ENCODE data around the gene KIFC1. TPM values are rescaled to one million over a fixed set of nuclear protein-coding genes. Genes with fewer than 3 reads are reported as not detected.

Gene KIFC1
- total RNA-seq, 1 donor from 2014 or later, result 27.5 TPM

DNA sequence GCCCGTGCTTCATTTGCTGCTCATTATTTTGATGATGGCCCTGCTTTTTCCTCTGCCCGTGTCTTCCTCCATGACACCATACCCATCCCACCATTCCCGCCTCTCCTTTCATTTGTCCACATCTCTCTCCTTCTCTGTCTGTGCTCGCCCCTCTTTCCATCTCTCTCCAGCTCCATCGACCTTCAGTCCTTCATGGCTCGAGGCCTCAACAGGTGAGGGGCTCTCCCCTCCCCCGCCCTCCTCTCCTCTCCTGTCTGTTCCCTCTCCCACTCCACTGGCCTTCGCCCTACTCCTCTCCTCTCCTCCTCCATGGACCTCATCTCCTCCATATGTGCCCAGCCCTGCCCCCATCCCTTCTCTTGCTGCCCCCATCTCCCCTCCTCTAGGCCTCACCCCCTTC lies 50.7 kb downstream of the KIFC1 start:
- DNase-seq (ENCODE audit: extremely low spot score in 2 of 2), result no peak
- Histone ChIP-seq H3K27ac (no peak overlapping the region), H3K36me3 (peaks cover 3 to 63% of the 10 kb centered on the region in 2 donors), H3K9me3 (no peaks in the 10 kb centered on the region), H3K27me3 (no peaks in the 10 kb centered on the region), H3K4me1 (no peaks in the 10 kb centered on the region), H3K4me3 (no peak overlapping the region)
- intact Hi-C loops (cut with DNase I), result no loop called here
- TF ChIP-seq, protein P1, sequence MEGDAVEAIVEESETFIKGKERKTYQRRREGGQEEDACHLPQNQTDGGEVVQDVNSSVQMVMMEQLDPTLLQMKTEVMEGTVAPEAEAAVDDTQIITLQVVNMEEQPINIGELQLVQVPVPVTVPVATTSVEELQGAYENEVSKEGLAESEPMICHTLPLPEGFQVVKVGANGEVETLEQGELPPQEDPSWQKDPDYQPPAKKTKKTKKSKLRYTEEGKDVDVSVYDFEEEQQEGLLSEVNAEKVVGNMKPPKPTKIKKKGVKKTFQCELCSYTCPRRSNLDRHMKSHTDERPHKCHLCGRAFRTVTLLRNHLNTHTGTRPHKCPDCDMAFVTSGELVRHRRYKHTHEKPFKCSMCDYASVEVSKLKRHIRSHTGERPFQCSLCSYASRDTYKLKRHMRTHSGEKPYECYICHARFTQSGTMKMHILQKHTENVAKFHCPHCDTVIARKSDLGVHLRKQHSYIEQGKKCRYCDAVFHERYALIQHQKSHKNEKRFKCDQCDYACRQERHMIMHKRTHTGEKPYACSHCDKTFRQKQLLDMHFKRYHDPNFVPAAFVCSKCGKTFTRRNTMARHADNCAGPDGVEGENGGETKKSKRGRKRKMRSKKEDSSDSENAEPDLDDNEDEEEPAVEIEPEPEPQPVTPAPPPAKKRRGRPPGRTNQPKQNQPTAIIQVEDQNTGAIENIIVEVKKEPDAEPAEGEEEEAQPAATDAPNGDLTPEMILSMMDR (IDR thresholded peaks at IDR 0.05), result no peak
- TF ChIP-seq POLR2A (IDR thresholded peaks at IDR 0.05) (no peak), POLR2AphosphoS5 (IDR thresholded peaks at IDR 0.05; ENCODE audit: insufficient read depth in 1 of 2, low read depth in 1 of 2) (no peak)

DNA sequence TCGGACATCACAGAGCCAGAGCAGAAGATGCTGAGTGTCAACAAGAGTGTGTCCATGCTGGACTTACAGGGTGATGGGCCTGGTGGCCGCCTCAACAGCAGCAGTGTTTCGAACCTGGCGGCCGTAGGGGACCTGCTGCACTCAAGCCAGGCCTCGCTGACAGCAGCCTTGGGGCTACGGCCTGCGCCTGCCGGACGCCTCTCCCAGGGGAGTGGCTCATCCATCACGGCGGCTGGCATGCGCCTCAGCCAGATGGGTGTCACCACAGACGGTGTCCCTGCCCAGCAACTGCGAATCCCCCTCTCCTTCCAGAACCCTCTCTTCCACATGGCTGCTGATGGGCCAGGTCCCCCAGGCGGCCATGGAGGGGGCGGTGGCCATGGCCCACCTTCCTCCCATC lies 51.4 kb downstream of the KIFC1 start:
- Histone ChIP-seq H3K4me1 (no peaks in the 10 kb centered on the region), H3K27me3 (no peaks in the 10 kb centered on the region), H3K9me3 (no peaks in the 10 kb centered on the region), H3K27ac (no peak overlapping the region), H3K36me3 (peaks cover 3 to 60% of the 10 kb centered on the region in 2 donors), H3K4me3 (no peak overlapping the region)
- intact Hi-C loops (cut with DNase I), result no loop called here
- TF ChIP-seq, protein P1 (IDR thresholded peaks at IDR 0.05), result no peak
- TF ChIP-seq POLR2AphosphoS5 (IDR thresholded peaks at IDR 0.05; ENCODE audit: insufficient read depth in 1 of 2, low read depth in 1 of 2) (no peak), POLR2A (IDR thresholded peaks at IDR 0.05) (no peak)
- no peak for DNase-seq (ENCODE audit: extremely low spot score in 2 of 2)

DNA sequence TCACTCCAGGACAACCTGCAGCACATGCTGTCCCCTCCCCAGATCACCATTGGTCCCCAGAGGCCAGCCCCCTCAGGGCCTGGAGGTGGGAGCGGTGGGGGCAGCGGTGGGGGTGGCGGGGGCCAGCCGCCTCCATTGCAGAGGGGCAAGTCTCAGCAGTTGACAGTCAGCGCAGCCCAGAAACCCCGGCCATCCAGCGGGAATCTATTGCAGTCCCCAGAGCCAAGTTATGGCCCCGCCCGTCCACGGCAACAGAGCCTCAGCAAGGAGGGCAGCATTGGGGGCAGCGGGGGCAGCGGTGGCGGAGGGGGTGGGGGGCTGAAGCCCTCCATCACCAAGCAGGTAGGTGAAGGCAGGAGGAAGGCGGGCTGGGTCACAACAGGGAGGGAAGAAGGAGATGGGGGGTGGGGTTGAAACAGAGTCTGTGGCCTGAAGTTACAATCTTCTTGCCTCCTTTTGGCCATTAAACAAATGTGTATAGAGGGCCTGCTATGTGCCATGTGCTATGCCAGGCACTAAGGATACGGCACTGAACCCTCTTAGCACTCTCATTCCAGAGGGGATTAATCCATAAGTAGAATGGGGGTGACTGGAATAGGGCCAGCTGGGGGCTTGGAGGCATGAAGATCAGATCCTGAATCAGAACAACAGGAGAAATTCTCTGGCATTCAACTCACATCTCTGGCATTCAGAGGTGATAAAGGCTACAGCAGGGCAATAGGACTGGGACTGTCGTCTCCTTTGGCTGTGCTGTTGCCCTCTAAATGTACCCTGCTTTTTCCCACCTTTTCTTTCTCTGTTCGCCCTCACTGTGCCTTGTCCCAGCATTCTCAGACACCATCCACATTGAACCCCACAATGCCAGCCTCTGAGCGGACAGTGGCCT lies 52.2 kb downstream of the KIFC1 start:
- TF ChIP-seq POLR2AphosphoS5 (IDR thresholded peaks at IDR 0.05; ENCODE audit: insufficient read depth in 1 of 2, low read depth in 1 of 2) (no peak), POLR2A (IDR thresholded peaks at IDR 0.05) (no peak)
- TF ChIP-seq, protein P1 (IDR thresholded peaks at IDR 0.05), result no peak
- intact Hi-C loops (cut with DNase I), result no loop called here

DNA sequence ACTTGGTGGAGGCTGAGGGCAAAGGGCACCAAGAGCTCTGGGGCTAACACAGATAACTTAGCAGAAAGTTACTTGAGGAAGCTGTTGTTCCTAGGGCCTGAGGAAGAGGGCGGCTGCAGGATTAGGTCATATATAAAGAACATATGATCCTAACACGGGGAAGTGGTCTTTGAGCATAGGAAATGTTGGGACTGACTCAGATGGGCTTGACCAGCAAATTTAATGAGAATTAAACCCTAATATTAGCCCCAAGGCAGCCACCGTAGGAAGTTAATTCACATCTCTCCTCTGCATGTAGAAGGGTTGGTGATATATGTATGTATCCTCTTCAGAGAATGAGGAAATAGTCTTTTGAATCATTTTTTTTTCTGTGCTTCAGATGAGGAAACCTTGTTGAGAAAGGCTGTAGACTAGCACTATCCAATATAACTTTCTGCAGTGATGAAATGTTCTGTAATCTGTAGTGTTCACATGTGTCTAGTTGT lies 53.5 kb downstream of the KIFC1 start:
- H3K4me1 ChIP-seq, result no peaks in the 10 kb centered on the region
- peaks cover 3 to 57% of the 10 kb centered on the region in 2 donors for H3K36me3 ChIP-seq
- no peak for DNase-seq (ENCODE audit: extremely low spot score in 2 of 2)
- H3K4me3 ChIP-seq, result no peak overlapping the region
- H3K27ac ChIP-seq, result no peak overlapping the region
- intact Hi-C loops (cut with DNase I), result no loop called here
- TF ChIP-seq POLR2A (IDR thresholded peaks at IDR 0.05) (no peak), POLR2AphosphoS5 (IDR thresholded peaks at IDR 0.05; ENCODE audit: insufficient read depth in 1 of 2, low read depth in 1 of 2) (no peak)
- TF ChIP-seq, protein P1 (IDR thresholded peaks at IDR 0.05), result no peak
- H3K27me3 ChIP-seq, result no peaks in the 10 kb centered on the region
- H3K9me3 ChIP-seq, result no peaks in the 10 kb centered on the region

More for the DNA sequence above, 52.2 kb downstream of the KIFC1 start:
- Histone ChIP-seq H3K4me3 (no peak overlapping the region), H3K9me3 (no peaks in the 10 kb centered on the region), H3K27me3 (no peaks in the 10 kb centered on the region), H3K27ac (no peak overlapping the region), H3K4me1 (no peaks in the 10 kb centered on the region), H3K36me3 (peaks cover 3 to 60% of the 10 kb centered on the region in 2 donors)
- DNase-seq (ENCODE audit: extremely low spot score in 2 of 2), result no peak

DNA sequence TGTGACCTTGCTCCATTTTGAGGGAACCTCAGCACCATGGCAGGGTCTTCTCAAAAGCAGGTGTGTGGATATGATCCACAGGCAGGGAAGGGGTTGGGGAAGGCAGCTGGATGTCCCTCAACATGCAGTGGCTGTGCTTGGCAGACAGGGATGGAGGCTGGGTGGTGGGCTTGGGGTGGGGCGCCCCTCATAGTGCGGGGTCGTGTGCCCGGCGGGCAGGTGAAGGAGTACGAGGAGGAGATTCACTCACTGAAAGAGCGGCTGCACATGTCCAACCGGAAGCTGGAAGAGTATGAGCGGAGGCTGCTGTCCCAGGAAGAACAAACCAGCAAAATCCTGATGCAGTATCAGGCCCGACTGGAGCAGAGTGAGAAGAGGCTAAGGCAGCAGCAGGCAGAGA lies 54.7 kb downstream of the KIFC1 start:
- no peaks in the 10 kb centered on the region for H3K27me3 ChIP-seq
- no peak overlapping the region for H3K27ac ChIP-seq
- no peak for DNase-seq (ENCODE audit: extremely low spot score in 2 of 2)
- no peak overlapping the region for H3K4me3 ChIP-seq
- H3K4me1 ChIP-seq, result no peaks in the 10 kb centered on the region
- intact Hi-C loops (cut with DNase I), result no loop called here
- H3K9me3 ChIP-seq, result no peaks in the 10 kb centered on the region
- peaks cover 3 to 55% of the 10 kb centered on the region in 2 donors for H3K36me3 ChIP-seq
- TF ChIP-seq, protein P1 (IDR thresholded peaks at IDR 0.05), result no peak
- TF ChIP-seq POLR2A (IDR thresholded peaks at IDR 0.05) (no peak), POLR2AphosphoS5 (IDR thresholded peaks at IDR 0.05; ENCODE audit: insufficient read depth in 1 of 2, low read depth in 1 of 2) (no peak)
